Smooth muscle cell (in vitro differentiated cells): ENCODE measurements around the gene SLC23A1. TPM values are rescaled to one million over a fixed set of nuclear protein-coding genes. Genes with fewer than 3 reads are reported as not detected.

Source experiments
- DNase-seq: peaks from one replicate; lab custom pipeline; 2025; ENCODE audit not compliant: unreplicated experiment; lab: John Stamatoyannopoulos, UW
- H2AFZ ChIP-seq: fragments of 200-600 bp; sonication (generic); 2 replicates; pipeline ENCODE4 v1.6.0; 2016; ENCODE audit warnings: antibody characterized with exemption, low read depth, mild to moderate bottlenecking
- H3F3A ChIP-seq: fragments of 200-600 bp; sonication (generic); 2 replicates; pipeline ENCODE4 v1.6.0; 2017; ENCODE audit warnings: antibody characterized with exemption, low read depth
- H3K27ac ChIP-seq: fragments of 200-600 bp; sonication (generic); 2 replicates; pipeline ENCODE4 v1.5.1; 2016; ENCODE audit warnings: low read depth, mild to moderate bottlenecking
- H3K27me3 ChIP-seq: fragments of 200-600 bp; sonication (generic); 2 replicates; pipeline ENCODE4 v1.6.1; 2016; ENCODE audit warnings: low read depth, mild to moderate bottlenecking
- H3K36me3 ChIP-seq: fragments of 200-600 bp; sonication (generic); 2 replicates; pipeline ENCODE4 v1.5.1; 2016; ENCODE audit warnings: low read depth
- H3K4me1 ChIP-seq: fragments of 200-600 bp; sonication (generic); 2 replicates; pipeline ENCODE4 v1.5.1; 2016; ENCODE audit warnings: low read depth
- H3K4me2 ChIP-seq: fragments of 200-600 bp; sonication (generic); 2 replicates; pipeline ENCODE4 v1.6.0; 2016; ENCODE audit warnings: mild to moderate bottlenecking
- H3K4me3 ChIP-seq: fragments of 200-600 bp; sonication (generic); 2 replicates; pipeline ENCODE4 v1.5.1; 2016; ENCODE audit warnings: mild to moderate bottlenecking
- H3K79me2 ChIP-seq: fragments of 200-600 bp; sonication (generic); 2 replicates; pipeline ENCODE4 v1.6.0; 2016; ENCODE audit warnings: low read depth, mild to moderate bottlenecking
- H3K9ac ChIP-seq: fragments of 200-600 bp; sonication (generic); 2 replicates; pipeline ENCODE4 v1.6.0; 2016; ENCODE audit warnings: low read depth
- H3K9me3 ChIP-seq: fragments of 200-600 bp; sonication (generic); replicated peaks from 2 replicates; pipeline ENCODE4 v1.5.1; 2016; ENCODE audit warnings: low read depth
- H4K20me1 ChIP-seq: fragments of 200-600 bp; sonication (generic); 2 replicates; pipeline ENCODE4 v1.6.0; 2016; ENCODE audit warnings: low read depth
- CTCF ChIP-seq: fragments of 200-600 bp; sonication (generic); IDR thresholded peaks from 2 replicates; pipeline ENCODE4 v1.5.1; 2017; ENCODE audit warnings: borderline replicate concordance, mild to moderate bottlenecking, antibody characterized with exemption; ENCODE audit not compliant: insufficient read depth, poor library complexity, severe bottlenecking
- WGBS: methylation state at CpG from one replicate; pipeline ENCODE4 v1.1.7; 2016; ENCODE audit warnings: low lambda C conversion rate; 5-methylcytosine and 5-hydroxymethylcytosine counted together
- polyA plus RNA-seq: library from polyadenylated mRNA; unstranded; fragments of >200 nt; fragmentation: Nextera tagmentation; extraction: Ambion mirVana; gene quantifications from 2 replicates; pipeline ENCODE4 v1.2.1, GENCODE V29; 2016
- total RNA-seq: library from RNA; depleted of rRNA; stranded (reverse); fragments of >200 nt; gene quantifications from 2 replicates; pipeline ENCODE4 v1.2.3, GENCODE V29; 2014

The SLC23A1 gene
- total and polyA plus RNA-seq, 2 experiments from 2014 or later: 0.22 TPM; not detected in 1

DNA sequence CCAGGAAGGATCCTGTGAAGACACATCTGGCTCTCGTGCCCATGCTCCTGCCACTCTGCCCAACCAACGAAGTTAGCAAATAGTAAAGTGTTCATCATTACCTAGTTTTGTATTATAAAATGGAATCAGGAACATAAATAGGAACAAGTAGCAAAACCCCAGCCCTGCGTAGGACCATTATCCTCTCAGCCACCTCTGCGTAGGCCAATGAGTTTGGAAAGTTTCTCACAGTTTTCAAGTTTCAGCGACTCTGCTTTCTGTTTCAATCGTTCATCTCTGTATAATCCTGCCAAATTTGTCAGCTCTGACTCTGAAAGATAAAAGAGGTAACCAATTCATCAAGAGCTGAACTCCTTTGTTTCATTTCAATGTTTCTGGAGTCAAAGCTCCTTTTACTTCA, 30.9 kb upstream of the SLC23A1 start:
- TF ChIP-seq CTCF: no peak
- Histone ChIP-seq H3K9ac (no peak overlapping the region), H3K27me3 (no peaks in the 10 kb centered on the region), H4K20me1 (no peaks in the 10 kb centered on the region), H3K4me3 (no peak overlapping the region), H2AFZ (no peak overlapping the region), H3K4me1 (peaks cover 2% of the 10 kb centered on the region), H3K79me2 (no peaks in the 10 kb centered on the region), H3K4me2 (no peak overlapping the region), H3K27ac (no peak overlapping the region), H3K36me3 (no peaks in the 10 kb centered on the region), H3F3A (no peaks in the 10 kb centered on the region), H3K9me3 (no peaks in the 10 kb centered on the region)
- WGBS: 97% methylated on average over 6 of the region's 6 CpGs
- DNase-seq: no peak

- H3K4me2 ChIP-seq: no peak overlapping the region
Observed at GRCh38 chr5:139413153-139413552, 30.1 kb upstream of the SLC23A1 start.

DNA sequence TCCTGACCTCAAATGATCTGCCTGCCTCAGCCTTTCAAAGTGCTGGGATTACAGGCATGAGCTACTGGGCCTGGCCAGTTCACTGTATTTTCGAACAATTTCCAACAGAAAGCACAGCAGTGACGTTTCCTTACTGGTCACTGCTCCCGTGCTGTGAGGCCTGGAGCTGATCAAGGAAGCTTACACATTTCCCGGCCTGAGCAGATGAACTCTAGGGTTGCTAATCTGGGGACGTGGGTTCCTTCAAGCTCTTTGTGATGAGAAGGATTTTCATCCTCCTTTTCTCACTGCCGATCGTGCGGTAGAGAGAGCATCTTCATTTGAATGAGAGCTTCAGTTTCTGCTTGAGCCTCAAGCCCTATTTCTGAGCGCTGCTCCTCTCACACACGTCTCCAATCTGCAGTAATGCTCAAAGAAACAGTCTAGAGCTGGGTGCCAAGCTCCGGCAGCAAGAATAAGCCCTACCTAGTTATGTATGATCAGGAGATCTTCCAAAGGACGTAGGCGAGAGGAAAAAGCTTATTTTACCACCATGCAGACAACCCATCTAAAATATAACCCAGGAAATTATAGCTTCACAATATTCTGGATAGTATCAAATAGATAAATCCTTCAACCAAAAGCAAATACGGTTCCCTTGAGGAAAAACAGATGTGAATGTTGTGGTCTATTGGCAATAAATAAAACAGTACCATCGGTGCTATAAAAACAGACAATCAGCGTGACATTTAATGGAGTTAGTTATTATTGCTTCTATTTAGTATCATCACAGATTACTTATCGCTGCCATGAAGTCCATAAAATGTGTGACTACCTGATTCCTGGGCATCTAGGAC, 28.1 kb upstream of the SLC23A1 start:
- no peak for DNase-seq
- Histone ChIP-seq H2AFZ (no peak overlapping the region), H3K27me3 (no peaks in the 10 kb centered on the region), H3K79me2 (no peaks in the 10 kb centered on the region), H3K27ac (peak overlapping the region; percentile 51), H3K36me3 (no peaks in the 10 kb centered on the region), H3K4me3 (no peak overlapping the region), H3K9me3 (no peaks in the 10 kb centered on the region), H3K4me1 (no peaks in the 10 kb centered on the region), H3F3A (no peaks in the 10 kb centered on the region), H3K4me2 (no peak overlapping the region), H3K9ac (no peak overlapping the region), H4K20me1 (no peaks in the 10 kb centered on the region)
- TF ChIP-seq CTCF: no peak
- 62% methylated on average over 17 of the region's 17 CpGs for WGBS

More at GRCh38 chr5:139413153-139413552, 30.1 kb upstream of the SLC23A1 start:
- Histone ChIP-seq H3K9me3 (no peaks in the 10 kb centered on the region), H3K27me3 (no peaks in the 10 kb centered on the region), H3F3A (no peaks in the 10 kb centered on the region), H3K36me3 (no peaks in the 10 kb centered on the region), H4K20me1 (no peaks in the 10 kb centered on the region), H2AFZ (no peak overlapping the region), H3K79me2 (no peaks in the 10 kb centered on the region), H3K4me1 (no peaks in the 10 kb centered on the region), H3K27ac (no peak overlapping the region), H3K9ac (no peak overlapping the region), H3K4me3 (no peak overlapping the region)
- WGBS: 100% methylated on average over 6 of the region's 6 CpGs
- no peak for DNase-seq
- TF ChIP-seq CTCF: no peak
